Forelimb muscle (tissue), 1 donor: ENCODE data around the gene SULF2. TPM values are rescaled to one million over a fixed set of nuclear protein-coding genes. Genes with fewer than 3 reads are reported as not detected.

Source experiments
- DNase-seq: peaks from one replicate; pipeline ENCODE4 v3.0.0-alpha.2; 2013; ENCODE audit warnings: low read depth
- polyA plus RNA-seq: library from polyadenylated mRNA; unstranded; fragments of 120-200 nt; gene quantifications from one replicate; pipeline ENCODE4 v1.2.1, GENCODE V29; 2013; ENCODE audit not compliant: insufficient read length

Gene SULF2
- polyA plus RNA-seq, 1 donor: 43.6 TPM

GRCh38 chr20:47711046-47711752, 74.1 kb downstream of the SULF2 start:
- DNase-seq: no peak

- DNase-seq: no peak
These were observed 74.6 kb downstream of the SULF2 start for GRCh38 chr20:47710665-47711045.

- DNase-seq: no peak
These were observed 76.1 kb downstream of the SULF2 start for GRCh38 chr20:47708953-47709833.

GRCh38 chr20:47708140-47708807, 77.0 kb downstream of the SULF2 start:
- no peak for DNase-seq

- no peak for DNase-seq
These were observed 78.9 kb downstream of the SULF2 start for GRCh38 chr20:47706345-47706744.

- DNase-seq: no peak
These were observed 79.8 kb downstream of the SULF2 start for GRCh38 chr20:47705497-47705856.

GRCh38 chr20:47704746-47705496, 80.4 kb downstream of the SULF2 start:
- DNase-seq: no peak

- DNase-seq: no peak
These were observed 81.5 kb downstream of the SULF2 start for GRCh38 chr20:47703748-47704147.

- no peak for DNase-seq
These were observed 83.7 kb downstream of the SULF2 start for GRCh38 chr20:47701612-47702011.

- DNase-seq: no peak
These were observed 85.0 kb downstream of the SULF2 start for GRCh38 chr20:47700327-47700726.

- no peak for DNase-seq
These were observed 85.5 kb downstream of the SULF2 start for GRCh38 chr20:47699818-47700217.

- DNase-seq: no peak
These were observed 87.1 kb downstream of the SULF2 start for GRCh38 chr20:47698142-47698541.

GRCh38 chr20:47696856-47697255, 88.4 kb downstream of the SULF2 start:
- DNase-seq: no peak

GRCh38 chr20:47694021-47694818, 91.1 kb downstream of the SULF2 start:
- DNase-seq: no peak

- DNase-seq: no peak
These were observed 93.7 kb downstream of the SULF2 start for GRCh38 chr20:47691625-47692024.

GRCh38 chr20:47689731-47690130, 95.5 kb downstream of the SULF2 start:
- no peak for DNase-seq

- DNase-seq: no peak
These were observed 96.6 kb downstream of the SULF2 start for GRCh38 chr20:47688385-47689381.

GRCh38 chr20:47687095-47687987, 97.9 kb downstream of the SULF2 start:
- DNase-seq: no peak

- no peak for DNase-seq
These were observed 98.7 kb downstream of the SULF2 start for GRCh38 chr20:47686545-47686944.
